Astrocyte of the cerebellum (primary cell): Measurements from ENCODE around the gene RNF41.
"Not testable (repeated sequence)": the region's sequence is repeated elsewhere in the genome, so short reads cannot be mapped to it uniquely, and the experiment has no call there.

Source experiments
- DNase-seq: peaks from one replicate; pipeline ENCODE4 v3.0.0-alpha.2; 2011; ENCODE audit warnings: low read depth
- H3K4me3 ChIP-seq: 2 replicates; pipeline ENCODE4 v1.5.1; 2011; ENCODE audit warnings: mild to moderate bottlenecking, low read depth, low read length, moderate library complexity
- CTCF ChIP-seq: IDR thresholded peaks from 2 replicates; pipeline ENCODE4 v1.5.1; 2012; ENCODE audit warnings: low read length, low read depth, moderate library complexity, mild to moderate bottlenecking; ENCODE audit errors: missing control alignments
- in situ Hi-C: cut with HindIII; loops from 2 replicates; pipeline ENCODE4 v1.10.0; 2017; ENCODE audit warnings: low sequenced_read_pairs

RNF41 gene

GRCh38 chr12:56221757-56222530, at the start of gene RNF41:
RNF41 (minus strand) TSS chr12:56221922; CDS start chr12:56214047, 7,875 bp downstream.
- peak; percentile 93 for DNase-seq
- H3K4me3 ChIP-seq = peak within 1 kb of the TSS; percentile 64
- TF ChIP-seq CTCF = no peak
- in situ Hi-C loops = loop anchor here (5.0 kb wide), 1 partner anchor 95 kb away; the partner anchor contains the start of gene ESYT1

- no peak for DNase-seq
- in situ Hi-C loops = no loop called here
- peak; percentile 70 for TF ChIP-seq CTCF
- H3K4me3 ChIP-seq = no peak overlapping the region
These were observed 49.3 kb upstream of the RNF41 start for GRCh38 chr12:56271031-56271430.

GRCh38 chr12:56267443-56268071, 45.8 kb upstream of the RNF41 start:
- no peak for DNase-seq
- in situ Hi-C loops = no loop called here

GRCh38 chr12:56266693-56267442, 45.1 kb upstream of the RNF41 start, which contains the start of gene COQ10A:
COQ10A (plus strand) TSS chr12:56266942; CDS start chr12:56267119, 177 bp downstream.
- in situ Hi-C loops = no loop called here
- TF ChIP-seq CTCF = peak; percentile 76
- H3K4me3 ChIP-seq = peak within 1 kb of the TSS; percentile 65
- DNase-seq = peak; percentile 57

More at GRCh38 chr12:56267443-56268071, 45.8 kb upstream of the RNF41 start:
- peak overlapping the region; percentile 65 for H3K4me3 ChIP-seq
- TF ChIP-seq CTCF = no peak

- in situ Hi-C loops, DNase-seq: not testable (repeated sequence)
- H3K4me3 ChIP-seq = peak overlapping the region; percentile 65
These were observed 44.5 kb upstream of the RNF41 start for GRCh38 chr12:56266068-56266692.

- in situ Hi-C loops, H3K4me3 ChIP-seq, DNase-seq: not testable (repeated sequence)
These were observed 41.2 kb upstream of the RNF41 start for GRCh38 chr12:56262955-56263354.
